GM19452 (cell line): ENCODE results near the gene BNC2.

Experiments used
- ATAC-seq: cut with Tn5 transposase; IDR thresholded peaks from one replicate; pipeline ENCODE4 v1.9.1; 2021; ENCODE audit not compliant: unreplicated experiment

Gene BNC2

GRCh38 chr9:16680541-16680940, 189.9 kb downstream of the BNC2 start:
- ATAC-seq = no peak

- no peak for ATAC-seq
These were observed 191.1 kb downstream of the BNC2 start for GRCh38 chr9:16679327-16679821.

GRCh38 chr9:16676519-16676918, 194.0 kb downstream of the BNC2 start:
- no peak for ATAC-seq

- ATAC-seq = no peak
These were observed 195.3 kb downstream of the BNC2 start for GRCh38 chr9:16675131-16675530.

GRCh38 chr9:16673171-16673570, 197.3 kb downstream of the BNC2 start:
- no peak for ATAC-seq

GRCh38 chr9:16672501-16672900, 198.0 kb downstream of the BNC2 start:
- ATAC-seq = no peak

GRCh38 chr9:16671591-16672137, 198.8 kb downstream of the BNC2 start:
- ATAC-seq = no peak

GRCh38 chr9:16670791-16671190, 199.7 kb downstream of the BNC2 start:
- ATAC-seq = no peak

GRCh38 chr9:16668734-16669295, 201.7 kb downstream of the BNC2 start:
- no peak for ATAC-seq

- ATAC-seq = no peak
These were observed 206.3 kb downstream of the BNC2 start for GRCh38 chr9:16664211-16664610.

GRCh38 chr9:16661816-16662215, 208.7 kb downstream of the BNC2 start:
- no peak for ATAC-seq

GRCh38 chr9:16659096-16659495, 211.4 kb downstream of the BNC2 start:
- no peak for ATAC-seq

GRCh38 chr9:16656432-16657169, 213.9 kb downstream of the BNC2 start:
- no peak for ATAC-seq

GRCh38 chr9:16654596-16655126, 215.8 kb downstream of the BNC2 start:
- no peak for ATAC-seq

- ATAC-seq = no peak
These were observed 216.7 kb downstream of the BNC2 start for GRCh38 chr9:16653491-16654399.

- ATAC-seq = no peak
These were observed 217.9 kb downstream of the BNC2 start for GRCh38 chr9:16652582-16652981.

- no peak for ATAC-seq
These were observed 219.0 kb downstream of the BNC2 start for GRCh38 chr9:16651446-16651964.

- ATAC-seq = no peak
These were observed 224.5 kb downstream of the BNC2 start for GRCh38 chr9:16645970-16646369.

- ATAC-seq = no peak
These were observed 227.9 kb downstream of the BNC2 start for GRCh38 chr9:16642421-16643109.

- ATAC-seq = no peak
These were observed 229.8 kb downstream of the BNC2 start for GRCh38 chr9:16640649-16641048.
